Stimulated activated CD4-positive, alpha-beta T cell treated with anti-CD3 and anti-CD28 coated beads, Interleukin-15, amount 100 ng/mL, for 48 hours (primary cell): ENCODE data around the gene KDELR3.

Experiments used
- DNase-seq, 2 donors: peaks; one replicate each; pipeline ENCODE4 v3.0.0-alpha.2; 2020; ENCODE audit warnings: low read depth in 2 of 2

Gene KDELR3

GRCh38 chr22:38467904-38468442 lies at the start of gene KDELR3:
TSS of gene KDELR3 (plus strand) at chr22:38468096. CDS start at chr22:38468234, 138 bp downstream.
- DNase-seq = peak; percentile 24 to 59

DNA sequence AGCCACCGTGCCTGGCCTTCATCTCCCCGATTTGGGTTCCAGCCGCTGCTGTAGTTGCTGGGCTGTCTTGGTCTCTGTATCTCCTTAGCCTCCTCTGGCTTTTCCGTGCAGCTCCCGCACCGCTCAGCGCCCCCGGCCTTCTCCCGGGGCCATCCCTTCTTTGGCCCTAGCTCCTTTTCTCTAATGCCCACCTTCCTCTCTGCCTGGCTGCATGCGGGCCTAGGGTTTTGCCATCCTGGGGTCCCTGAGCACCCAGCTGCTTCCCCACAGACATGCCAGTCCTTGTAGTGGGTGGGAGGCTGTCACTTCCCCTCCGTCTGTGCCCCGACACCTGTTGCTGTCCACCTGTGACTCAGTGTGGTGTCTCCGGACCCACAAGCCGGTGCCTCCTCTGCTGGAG lies 49.3 kb upstream of the KDELR3 start:
- DNase-seq = no peak

GRCh38 chr22:38419121-38419857 lies 48.6 kb upstream of the KDELR3 start:
- no peak for DNase-seq

DNA sequence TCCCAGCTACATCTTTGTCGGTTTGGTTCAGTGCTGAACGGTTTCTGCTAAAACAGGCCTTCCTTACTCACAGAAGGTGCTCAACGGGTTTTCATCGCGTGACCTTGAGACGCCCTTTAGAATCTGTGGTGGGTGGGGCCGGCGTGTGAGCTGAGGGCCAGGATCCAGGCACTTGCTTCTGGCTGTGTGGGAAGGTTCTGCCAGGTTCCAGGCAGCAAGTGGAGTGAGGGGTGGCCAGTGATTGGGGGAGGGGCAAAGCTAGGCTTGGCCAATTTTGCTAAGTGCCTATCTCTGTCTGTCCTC lies 48.1 kb upstream of the KDELR3 start:
- no peak for DNase-seq

DNA sequence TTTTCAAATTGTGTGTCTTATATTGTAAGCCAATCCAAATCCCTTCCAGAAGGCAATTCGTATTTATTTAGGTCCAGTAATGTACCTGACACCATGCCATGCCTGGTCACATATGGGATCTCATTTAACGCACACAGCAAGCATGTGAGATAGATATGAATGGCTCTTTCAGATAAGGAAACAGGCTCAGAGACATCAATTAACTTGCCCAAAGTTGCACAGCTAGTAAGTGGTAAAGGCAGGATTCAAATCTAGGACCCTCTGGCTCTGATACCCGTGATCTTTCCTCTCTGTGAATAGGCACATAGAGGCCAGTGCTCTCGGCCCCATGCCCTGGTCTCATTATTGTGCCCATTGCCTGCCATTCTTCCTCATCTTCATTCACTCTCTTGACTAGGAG lies 47.2 kb upstream of the KDELR3 start:
- no peak for DNase-seq

DNA sequence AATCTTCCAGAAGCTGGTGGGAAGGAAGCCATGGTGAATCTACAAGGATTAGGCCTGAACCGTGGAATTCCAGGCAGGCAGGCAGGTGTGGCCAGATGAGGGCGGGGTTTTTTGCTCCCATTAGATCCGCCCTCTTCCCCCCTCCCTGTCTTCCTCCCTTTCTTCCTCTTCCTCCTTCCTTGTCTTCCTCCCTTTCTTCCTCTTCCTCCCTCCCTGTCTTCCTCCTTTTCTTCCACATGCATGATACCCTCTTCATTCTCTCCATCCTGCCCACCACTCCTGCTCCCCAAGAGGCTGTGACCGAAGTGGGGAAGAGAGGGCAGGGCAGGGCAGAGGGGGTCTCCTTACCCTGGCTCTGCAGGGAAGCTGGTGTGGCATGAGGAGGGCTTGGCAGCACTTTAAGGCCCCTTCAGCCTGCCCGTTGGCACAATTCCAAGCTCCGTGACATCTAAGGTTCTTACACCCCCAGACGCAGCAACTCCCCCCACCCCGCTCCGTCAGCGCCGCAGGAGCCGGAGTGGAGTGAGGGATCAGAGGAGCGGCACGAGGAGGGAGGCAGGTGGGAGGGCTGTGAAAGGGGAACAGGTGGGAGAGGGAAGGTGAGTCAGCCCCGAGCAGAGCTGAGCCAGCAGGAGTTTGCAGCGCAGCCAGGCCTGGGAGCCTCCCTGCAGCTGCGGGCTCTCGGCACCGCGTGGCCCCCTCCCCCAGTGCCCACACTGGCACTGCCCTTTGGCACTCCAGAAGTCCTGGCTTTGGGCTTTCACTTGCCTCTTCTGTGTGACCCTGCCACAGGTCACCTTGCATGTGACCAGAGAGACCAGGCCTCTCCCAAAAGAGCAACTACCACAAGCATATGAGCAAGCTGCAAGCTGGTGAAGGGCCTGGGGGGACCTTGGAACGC lies 45.0 kb upstream of the KDELR3 start:
- DNase-seq = no peak

DNA sequence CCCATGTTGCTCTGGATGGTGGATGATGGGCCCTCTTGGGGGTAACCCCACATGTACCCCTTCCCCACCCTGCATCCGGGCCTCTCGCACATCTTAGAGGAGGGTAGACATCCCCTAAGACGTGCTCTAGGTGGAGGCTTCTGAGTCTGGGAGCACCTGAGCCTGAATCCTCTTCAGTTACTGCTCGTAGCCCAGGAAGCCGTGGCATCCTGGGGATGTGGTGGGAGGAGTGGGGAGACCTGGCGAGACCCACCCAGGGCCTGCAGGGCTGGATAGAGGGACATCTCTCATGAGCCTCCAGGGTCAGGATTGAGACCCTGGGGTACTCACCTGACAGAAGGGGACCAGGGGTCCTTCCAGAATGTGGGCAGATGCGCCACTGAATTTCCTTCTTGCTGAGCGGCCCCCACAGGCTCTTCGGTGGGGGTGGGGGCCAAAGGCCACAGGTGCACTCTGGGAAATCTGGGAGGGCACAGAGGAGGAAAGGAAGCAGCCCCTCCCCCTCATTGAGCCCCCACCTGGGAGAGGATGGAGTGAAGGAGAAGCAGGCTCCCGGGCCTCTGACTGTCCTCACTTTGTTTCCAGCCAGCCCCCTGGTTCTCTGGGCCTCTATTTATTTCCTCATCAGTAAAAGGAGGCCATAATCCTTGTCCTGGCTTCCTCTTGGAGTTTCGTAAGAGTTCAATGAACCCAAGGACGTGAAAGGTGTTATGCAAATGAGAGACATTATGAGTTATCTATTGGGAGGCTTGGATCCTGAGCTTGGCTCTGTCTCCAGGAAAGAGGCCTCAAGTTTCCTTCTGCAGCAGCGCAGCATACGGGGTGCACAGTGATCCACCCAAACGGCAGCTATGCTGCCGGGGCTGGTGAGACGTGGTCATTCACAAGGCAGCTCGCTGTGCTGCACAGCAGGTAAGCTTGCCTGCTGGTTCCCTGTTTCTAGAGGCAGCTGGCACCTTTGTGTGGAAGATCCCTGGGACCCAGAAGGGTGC lies 44.1 kb upstream of the KDELR3 start:
- DNase-seq = no peak

DNA sequence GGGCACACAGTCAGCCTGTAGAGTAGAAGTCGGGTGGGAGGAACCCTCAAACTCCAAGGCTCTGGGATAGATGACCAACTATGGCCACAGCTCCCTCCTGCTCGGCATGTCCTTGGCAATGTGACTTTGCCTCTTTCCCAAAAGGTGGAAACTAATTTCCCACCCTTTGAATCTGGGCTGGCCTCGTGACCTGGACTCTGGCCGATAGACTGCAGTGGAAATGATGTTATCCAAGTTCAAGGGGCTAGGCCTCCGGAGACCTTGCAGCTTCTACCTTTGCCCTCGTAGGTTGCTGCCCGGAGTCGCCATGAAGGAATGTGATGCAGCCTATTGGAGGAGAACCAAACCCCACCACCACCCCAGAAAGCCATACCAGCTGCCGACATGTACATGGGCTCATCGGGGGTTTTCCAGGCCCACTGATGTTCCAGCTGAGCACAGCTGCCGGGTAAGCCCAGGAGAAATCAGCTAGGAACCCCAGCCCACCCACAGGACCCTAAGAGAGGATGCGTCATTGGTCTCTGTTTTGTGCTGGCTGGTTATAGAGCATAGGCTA lies 43.3 kb upstream of the KDELR3 start:
- DNase-seq = no peak

- no peak for DNase-seq
Measured at GRCh38 chr22:38426628-38427027, 41.3 kb upstream of the KDELR3 start.

- DNase-seq = no peak
Measured at GRCh38 chr22:38427465-38427864, 40.4 kb upstream of the KDELR3 start.

GRCh38 chr22:38427940-38428339 lies 40.0 kb upstream of the KDELR3 start:
- no peak for DNase-seq

- no peak for DNase-seq
Measured at GRCh38 chr22:38428714-38429113, 39.2 kb upstream of the KDELR3 start.

GRCh38 chr22:38429499-38430068 lies 38.3 kb upstream of the KDELR3 start:
- no peak for DNase-seq

DNA sequence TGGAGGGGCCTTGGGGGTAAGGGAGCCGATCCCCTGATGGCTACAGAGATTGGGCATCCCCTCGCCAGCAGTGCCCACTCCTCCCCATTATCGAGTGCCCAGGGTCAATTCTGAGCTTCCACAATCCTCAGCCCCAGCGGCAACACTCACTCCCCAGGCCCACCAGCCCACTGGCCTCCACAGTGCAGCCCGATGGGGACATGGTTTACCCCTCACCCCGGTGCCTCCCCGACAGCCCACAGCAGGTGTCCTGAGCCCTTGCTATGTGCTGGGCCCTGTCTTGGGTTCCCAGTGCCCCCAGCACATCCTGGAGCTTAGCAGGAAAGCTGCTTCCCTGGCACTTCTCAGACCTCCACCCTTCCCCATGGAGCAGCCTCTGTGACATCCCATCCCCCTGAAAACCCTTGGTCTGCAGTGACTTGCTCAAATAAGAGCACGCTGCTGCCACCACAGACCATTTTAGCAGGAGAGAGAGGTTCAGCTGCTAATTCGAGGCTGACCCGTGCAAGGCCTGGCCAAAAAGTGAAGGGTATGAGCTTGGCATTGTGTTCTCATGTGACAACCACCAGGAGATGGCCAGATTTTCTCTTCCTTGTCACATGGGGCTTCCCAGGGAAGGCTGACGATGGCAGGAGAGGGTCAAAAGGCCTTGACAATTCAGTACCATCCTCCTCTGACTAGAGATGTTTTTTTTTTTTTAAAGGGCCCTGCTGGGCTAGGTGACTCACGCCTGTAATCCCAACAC lies 36.5 kb upstream of the KDELR3 start:
- DNase-seq = no peak

GRCh38 chr22:38432264-38432663 lies 35.6 kb upstream of the KDELR3 start:
- DNase-seq = no peak

GRCh38 chr22:38433871-38434270 lies 34.0 kb upstream of the KDELR3 start:
- DNase-seq = no peak

- DNase-seq = no peak
Measured at GRCh38 chr22:38435010-38435409, 32.9 kb upstream of the KDELR3 start.

GRCh38 chr22:38435965-38436364 lies 31.9 kb upstream of the KDELR3 start:
- DNase-seq = no peak

GRCh38 chr22:38436629-38437395 lies 31.1 kb upstream of the KDELR3 start:
- no peak for DNase-seq

- no peak for DNase-seq
Measured at GRCh38 chr22:38437416-38437815, 30.5 kb upstream of the KDELR3 start.
